Stimulated activated CD8-positive, alpha-beta memory T cell treated with anti-CD3 and anti-CD28 coated beads, Interleukin-15, amount 100 ng/mL, for 1 hour (primary cell): ENCODE results near the gene FOXL1.

Experiments
- DNase-seq: peaks from one replicate; pipeline ENCODE4 v3.0.0-alpha.2; 2020; ENCODE audit warnings: low read depth

Gene FOXL1

DNA sequence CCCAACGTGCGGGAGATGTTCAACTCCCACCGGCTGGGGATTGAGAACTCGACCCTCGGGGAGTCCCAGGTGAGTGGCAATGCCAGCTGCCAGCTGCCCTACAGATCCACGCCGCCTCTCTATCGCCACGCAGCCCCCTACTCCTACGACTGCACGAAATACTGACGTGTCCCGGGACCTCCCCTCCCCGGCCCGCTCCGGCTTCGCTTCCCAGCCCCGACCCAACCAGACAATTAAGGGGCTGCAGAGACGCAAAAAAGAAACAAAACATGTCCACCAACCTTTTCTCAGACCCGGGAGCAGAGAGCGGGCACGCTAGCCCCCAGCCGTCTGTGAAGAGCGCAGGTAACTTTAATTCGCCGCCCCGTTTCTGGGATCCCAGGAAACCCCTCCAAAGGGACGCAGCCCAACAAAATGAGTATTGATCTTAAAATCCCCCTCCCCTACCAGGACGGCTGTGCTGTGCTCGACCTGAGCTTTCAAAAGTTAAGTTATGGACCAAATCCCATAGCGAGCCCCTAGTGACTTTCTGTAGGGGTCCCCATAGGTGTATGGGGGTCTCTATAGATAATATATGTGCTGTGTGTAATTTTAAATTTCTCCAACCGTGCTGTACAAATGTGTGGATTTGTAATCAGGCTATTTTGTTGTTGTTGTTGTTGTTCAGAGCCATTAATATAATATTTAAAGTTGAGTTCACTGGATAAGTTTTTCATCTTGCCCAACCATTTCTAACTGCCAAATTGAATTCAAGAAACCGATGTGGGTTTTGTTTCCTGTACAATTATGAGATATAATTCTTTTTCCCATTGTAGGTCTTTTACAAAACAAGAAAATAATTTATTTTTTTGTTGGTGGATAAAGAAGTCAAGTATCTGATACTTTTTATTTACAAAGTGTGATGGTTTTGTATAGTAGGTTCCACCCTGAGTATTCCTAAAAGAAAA is 9.4 kb upstream of the FOXL1 start:
- DNase-seq = no peak

DNA sequence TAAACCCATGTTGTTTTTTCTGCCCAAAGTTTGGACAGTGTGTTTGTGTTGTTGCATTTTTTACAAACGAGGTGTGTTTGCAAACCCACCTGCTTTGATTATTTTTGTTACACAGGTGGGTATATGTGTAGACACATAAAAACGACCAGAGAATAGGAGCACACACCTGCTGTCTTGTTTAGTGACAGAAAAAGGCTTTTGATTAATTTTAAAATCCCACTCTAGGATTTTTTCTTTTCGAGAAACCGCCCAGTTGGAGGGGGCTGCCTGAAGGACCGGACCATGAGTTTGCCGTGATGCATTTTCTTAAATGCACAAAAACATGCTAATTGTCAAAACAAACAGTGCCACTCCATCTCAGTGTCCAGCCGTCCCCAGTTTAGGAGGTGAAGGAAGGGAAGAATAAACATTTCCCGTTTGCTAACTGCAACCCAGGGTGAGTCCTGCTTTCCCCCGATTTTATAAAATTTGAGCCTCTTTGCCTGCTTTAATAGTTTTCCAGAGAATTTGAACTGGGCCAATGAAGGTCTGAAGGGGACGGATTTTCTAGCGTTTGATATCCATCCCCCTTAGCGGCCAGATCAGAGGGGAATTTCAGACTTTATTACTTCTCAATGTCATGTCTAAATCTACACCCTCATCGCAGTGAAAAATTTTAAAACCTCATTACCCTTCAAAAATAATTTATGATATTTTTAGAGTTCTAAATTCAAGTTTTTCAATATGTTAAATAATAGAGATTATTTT is 8.5 kb upstream of the FOXL1 start:
- no peak for DNase-seq

DNA sequence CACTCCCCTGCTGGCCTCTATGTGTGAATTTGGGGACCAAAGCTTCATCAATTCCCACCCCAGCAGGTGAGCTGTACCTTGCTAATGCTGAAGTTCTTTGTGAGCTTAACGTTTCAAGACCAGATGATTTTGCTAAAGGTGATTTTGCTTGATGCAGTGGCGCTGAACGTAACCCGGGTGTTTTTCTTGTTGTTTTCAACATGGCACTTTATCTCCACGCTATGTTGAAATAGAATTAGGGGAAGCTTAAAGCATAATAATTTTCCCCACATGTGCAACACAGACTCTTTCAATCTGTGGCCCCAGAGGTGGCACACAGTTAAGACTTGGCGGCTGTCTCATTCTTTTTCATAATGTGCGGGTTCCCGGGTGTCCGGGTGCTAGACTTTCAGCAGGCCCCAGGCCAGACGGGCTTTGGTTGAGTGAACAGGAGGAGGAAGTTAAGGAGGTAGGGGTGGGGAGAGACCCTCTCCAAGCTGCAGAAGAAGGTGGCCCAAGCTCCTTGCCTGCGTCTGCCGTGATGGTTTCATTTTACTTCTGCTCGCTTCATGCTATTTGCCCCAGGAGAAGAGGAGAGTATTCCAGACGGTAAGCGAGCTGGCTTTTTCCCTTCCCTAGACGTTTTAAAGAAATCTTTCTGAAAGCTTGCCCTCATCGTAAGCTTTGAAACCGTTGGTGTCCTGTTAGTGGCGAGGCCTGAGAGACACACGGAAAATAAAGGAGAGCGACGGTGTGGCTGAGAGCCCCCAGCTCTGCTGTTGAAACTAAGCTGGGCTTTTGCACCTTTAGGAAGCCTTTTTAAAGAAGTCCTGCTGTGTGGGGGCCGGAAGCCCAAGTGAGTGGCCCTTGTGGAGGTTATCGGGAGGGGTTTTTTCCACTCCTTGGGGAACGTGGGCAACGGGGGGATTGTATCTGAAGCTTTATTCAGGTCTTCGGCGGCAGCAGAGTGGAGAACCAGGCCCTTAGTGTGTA is 7.5 kb upstream of the FOXL1 start:
- no peak for DNase-seq

DNA sequence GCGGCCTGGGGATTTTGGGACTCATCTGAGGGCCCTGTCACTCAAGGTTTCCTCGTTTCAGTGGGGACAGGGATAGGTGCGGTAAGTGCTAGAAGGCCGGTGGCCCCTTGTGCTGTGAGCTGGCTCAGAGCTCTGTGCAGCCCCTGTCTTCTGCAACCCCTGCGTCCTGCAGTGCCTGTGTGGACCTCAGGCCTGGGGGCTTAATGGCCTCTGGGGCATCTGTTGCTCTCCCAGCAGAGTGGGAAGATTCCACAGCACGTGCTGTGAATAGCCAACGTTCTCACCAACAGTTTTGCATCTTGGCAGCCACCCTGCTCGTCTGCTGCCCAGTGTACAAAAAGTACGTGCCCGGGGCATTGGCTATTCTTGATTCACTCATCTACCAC is 6.8 kb upstream of the FOXL1 start:
- no peak for DNase-seq

DNA sequence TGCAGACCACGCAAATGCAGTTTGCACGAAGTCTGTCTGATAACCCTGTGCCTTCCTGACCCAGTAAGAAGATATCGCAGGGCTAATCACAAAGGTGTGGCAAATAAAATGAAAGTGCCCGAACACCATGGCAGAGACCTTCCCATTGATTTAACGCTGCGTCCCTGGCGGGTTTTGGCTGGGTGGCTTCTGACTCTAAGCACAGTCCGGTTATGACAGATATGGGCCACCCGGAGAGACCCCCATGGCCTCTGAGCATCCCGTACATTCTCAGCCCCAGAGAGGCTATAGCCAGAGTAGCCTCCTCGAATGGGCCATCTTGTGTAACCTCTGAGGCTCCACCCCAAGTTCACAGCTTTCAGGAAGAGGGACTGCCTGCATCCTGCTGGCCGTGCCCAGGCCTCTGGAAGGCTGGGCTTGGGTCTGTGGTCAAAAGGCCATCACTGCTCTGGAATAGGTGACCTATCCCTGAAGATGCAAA is 6.3 kb upstream of the FOXL1 start:
- DNase-seq = no peak

DNA sequence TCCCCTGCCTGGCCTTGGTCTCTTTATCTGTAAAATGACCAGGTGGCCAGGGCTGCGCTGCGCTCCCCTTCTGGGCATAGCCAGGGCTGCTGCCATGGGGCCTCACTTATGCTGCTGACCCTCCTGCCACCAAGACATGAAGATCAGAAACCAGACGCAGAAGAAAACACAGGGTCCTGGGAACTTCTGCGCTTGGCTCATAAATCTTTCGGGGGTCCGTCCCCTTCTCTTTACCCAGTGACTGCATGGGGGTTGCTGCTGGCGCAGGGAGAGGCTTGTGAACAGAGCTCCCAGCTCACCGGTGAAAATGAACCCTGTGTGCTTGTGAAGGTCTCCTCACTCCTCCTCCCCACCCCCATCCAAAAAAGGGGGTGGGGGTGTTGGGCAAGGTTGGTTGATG is 5.7 kb upstream of the FOXL1 start:
- no peak for DNase-seq

DNA sequence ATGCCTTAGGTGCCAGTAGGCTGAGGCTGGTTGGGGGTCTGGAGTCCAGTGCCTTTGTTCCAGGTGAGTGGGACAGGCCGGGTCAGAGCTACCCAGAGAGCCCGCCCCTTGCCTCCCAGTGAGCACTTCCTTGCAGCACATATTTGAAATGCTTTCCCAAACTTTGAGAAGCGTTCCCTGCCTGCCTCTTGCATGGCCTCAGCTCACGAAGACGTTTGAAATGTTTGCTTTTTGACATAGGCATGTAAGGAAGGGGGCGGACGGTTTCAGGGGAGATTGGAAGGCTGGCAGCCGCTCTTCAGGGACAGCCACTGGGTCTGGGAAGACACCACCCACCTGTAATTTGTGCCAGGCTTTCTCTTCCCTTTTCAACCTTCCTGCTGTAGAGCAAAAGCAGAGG is 5.1 kb upstream of the FOXL1 start:
- no peak for DNase-seq

DNA sequence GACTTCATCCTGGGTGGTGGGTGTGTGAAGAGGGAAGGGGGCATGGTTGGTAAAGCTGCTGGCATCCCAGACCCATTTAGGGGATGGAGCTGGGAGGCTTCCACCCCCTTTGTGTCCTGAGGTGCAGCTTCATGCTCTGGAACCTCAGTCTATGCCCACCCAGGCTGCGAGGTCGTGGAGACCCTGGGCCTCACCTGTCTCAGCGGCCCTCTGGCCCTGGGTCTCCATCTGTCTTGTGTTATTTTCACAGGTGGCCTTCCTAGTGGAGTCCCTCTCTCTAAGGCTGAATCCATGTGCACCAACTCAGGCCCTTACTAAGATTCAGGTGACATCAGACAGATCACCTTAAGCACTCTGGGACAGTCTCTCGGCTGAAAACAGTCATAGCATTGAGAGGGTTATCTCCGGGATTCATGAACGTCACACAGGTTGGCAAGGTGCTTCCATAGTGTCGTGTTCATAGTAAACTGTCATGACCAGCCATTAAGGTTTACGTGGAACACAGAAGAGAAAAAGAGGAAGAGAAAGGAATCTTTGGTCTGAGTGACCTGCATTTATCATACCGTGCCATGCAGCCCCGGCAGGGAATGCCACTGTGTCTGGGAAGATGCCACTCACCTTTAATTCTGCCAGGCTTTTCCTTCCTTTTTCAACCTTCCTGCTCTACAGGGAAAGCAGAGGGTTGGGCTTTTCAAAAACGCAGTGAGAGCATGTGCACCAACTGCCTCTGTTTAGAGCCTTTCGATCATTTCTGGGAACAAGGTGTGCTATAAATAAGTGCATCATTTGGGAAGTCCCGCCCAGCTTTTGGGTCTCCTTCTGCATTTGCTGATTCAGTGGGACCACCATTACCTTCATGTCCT is 4.5 kb upstream of the FOXL1 start:
- DNase-seq = no peak

DNA sequence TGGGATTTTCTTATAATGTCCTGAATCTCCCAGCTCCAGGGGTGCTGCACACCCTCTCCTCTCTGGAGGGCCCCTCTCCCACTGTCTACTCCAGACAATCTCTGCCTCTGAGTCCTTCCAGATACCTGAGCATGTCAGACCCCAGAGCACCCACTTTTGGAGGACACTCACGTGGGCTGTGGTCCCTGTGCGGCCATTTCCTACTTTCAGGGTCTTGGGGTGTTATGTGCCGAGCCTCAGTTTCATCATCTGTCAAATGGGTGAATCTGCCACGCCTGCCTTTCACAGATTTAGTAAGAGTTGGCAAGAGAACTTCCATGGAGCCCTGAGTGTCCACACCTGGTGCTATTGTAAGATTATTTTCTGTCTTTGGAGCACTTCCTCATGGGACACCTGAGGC is 3.7 kb upstream of the FOXL1 start:
- no peak for DNase-seq

DNA sequence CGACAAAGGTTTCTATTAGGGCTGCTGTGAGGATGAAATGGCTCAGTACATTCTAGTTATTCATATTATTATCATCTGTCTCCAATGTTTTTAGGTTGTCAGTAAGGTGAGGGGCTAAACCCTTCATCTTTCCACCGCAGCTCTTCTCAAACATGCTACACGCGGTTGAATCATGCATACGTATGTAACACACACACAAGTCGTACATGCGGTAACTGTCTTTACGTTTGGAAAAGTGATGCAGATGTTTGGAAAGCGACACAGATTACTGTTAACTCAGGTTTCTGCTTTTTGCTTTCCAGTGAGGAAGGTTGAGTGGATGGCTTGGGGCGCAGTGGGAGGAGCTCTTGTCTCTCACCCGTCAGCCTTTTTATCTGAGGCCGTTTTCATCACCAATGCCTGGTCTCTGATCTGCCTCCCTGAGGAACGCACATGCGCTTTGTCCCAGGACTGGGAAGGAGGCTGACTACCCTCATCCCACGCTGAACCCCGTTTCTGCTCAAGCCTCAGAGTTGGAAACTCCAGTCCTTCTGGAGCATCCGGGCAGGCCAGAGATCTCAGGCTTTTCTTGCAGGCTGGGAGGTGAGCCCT is 3.2 kb upstream of the FOXL1 start:
- DNase-seq = no peak

DNA sequence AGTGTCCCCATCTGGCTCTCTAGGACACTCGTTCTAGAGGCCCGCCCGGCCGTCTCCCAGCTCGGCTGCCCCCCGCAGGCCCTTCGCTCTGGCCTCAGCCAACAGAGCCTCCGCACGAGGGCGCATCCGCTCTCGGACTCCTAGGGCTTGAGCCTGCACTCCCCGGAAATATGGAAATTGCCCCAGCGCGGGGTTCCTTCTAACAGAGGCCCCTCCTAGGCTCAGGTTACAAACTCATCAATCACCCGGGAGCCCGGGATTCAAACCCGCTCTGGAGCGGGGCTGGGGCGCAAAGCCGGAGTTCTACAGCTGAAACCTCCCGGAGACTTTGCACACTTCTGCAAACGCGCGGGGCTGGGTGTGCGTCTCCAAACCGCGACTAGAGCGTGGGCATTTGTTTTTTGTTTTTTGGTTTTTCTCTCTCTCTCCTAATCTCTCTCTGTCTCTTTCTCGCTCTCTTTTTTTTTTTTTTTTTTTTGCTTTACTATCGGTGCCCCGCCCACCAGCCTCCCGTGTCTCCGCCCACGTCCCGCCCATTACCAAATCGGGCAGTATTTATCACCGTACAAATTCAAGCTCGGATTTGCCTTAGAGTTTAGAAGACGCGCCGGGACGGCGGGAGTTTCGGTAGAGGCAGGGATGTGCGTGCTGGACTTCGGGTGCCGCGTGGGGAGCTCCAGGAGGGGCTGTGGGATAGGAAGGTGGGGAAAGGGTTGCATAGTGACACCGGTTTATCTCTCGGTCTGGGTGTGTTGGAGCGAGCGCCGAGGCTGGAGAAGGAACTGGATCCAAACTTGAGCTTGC is 2.4 kb upstream of the FOXL1 start:
- DNase-seq = no peak

DNA sequence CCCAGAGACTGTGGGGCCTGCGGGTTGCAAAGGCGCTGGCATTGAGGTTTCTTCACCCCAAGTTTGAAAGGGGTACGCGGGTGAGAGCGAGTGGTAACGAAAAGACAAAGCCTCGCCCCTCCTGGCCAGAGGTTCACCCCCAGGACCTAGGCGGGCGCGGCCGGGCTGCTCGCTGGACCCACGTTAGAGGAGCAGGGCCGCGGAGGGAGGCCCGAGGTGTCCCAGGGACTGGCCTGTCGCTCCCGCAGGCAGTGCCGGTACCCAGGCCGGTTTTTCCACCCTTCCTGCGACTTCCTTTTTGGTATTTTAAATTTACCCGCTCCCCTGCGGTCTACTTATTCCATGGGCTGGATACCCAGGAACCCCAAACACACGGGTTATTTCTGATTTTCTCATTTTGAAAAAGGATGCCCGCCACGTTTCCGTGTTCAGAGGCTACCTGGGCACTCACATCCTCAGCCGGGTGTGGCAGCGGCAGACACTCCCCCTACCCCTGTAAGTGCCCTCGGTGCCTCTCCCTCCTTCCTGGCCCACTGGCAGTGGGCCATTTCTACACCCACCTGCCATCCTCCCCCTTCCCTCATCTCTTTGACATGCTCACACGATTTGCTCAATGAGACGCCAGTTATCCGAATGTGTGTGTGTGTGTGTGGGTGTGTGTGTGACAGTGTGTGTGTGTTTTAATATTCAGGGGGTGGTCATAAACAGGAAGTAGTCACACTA is 1.6 kb upstream of the FOXL1 start:
- no peak for DNase-seq

DNA sequence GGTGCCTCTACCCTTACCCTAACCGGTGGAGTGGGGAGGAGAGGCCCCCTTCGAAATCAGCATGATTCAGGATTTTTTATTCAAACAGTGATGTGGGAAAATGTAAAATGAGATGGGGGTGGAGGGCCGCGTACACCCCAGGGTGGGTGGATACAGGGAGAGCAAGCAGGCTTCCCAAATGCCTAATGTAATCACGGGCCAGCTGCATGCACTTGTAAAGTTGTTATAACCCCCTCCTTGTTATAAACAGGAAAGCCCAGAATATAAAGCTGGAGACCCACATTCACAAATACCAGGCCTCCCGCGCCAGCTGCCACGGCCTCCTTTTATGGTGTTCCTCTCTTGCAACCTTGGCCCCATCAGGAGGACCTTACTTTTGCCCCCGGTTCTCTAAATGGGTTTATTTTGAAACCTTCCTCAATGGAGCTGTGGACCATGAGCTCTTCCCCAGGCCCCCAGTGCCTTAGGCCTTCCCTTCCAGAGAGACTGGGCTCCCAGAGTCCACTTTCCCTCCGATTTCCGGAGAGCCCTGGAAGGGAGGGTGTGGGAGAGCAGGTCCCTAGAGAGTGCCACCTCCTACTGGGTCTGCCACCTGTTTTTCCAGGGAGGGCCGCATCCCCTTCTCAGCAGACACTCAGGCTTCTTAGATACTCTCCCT is 906 bp upstream of the FOXL1 start:
- no peak for DNase-seq

DNA sequence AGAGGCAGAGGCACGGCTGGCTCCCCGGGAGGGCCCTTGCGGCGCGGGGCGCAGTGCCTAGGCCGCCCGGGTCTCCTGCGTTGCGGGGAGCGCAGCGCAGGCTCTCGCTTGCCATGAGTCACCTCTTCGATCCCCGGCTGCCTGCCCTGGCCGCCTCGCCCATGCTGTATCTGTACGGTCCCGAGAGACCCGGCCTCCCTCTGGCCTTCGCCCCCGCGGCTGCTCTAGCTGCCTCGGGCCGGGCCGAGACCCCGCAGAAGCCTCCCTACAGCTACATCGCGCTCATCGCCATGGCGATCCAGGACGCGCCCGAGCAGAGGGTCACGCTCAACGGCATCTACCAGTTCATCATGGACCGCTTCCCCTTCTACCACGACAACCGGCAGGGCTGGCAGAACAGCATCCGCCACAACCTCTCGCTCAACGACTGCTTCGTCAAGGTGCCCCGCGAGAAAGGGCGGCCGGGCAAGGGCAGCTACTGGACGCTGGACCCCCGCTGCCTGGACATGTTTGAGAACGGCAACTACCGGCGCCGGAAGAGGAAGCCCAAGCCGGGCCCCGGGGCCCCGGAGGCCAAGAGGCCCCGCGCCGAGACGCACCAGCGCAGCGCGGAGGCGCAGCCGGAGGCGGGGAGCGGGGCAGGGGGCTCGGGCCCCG is 390 bp downstream of the FOXL1 start:
- no peak for DNase-seq

DNA sequence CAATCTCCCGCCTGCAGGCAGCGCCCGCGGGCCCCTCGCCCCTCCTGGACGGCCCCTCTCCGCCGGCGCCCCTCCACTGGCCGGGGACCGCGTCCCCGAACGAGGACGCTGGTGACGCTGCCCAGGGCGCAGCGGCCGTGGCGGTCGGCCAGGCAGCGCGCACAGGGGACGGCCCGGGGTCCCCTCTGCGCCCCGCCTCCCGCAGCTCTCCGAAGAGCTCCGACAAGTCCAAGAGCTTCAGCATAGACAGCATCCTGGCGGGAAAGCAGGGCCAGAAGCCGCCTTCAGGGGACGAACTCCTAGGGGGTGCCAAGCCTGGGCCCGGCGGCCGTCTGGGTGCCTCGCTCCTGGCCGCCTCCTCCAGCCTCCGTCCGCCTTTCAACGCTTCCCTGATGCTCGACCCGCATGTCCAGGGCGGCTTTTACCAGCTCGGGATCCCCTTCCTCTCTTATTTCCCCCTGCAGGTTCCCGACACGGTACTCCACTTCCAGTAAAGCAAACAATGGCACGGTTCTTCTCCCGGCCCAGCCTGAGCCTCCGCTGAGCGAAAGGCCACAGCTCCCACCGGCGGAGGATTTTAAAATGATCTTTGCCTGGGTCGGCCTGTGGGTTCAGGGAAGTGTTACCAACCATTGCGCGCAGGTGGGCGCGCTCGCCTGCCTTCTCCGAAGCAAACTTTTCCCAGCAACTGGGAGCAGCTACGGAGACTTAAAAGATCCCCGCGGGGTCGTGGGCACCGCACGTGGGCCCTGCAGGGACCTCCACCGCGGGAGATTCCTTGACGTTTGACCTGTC is 1.1 kb downstream of the FOXL1 start:
- DNase-seq = no peak

DNA sequence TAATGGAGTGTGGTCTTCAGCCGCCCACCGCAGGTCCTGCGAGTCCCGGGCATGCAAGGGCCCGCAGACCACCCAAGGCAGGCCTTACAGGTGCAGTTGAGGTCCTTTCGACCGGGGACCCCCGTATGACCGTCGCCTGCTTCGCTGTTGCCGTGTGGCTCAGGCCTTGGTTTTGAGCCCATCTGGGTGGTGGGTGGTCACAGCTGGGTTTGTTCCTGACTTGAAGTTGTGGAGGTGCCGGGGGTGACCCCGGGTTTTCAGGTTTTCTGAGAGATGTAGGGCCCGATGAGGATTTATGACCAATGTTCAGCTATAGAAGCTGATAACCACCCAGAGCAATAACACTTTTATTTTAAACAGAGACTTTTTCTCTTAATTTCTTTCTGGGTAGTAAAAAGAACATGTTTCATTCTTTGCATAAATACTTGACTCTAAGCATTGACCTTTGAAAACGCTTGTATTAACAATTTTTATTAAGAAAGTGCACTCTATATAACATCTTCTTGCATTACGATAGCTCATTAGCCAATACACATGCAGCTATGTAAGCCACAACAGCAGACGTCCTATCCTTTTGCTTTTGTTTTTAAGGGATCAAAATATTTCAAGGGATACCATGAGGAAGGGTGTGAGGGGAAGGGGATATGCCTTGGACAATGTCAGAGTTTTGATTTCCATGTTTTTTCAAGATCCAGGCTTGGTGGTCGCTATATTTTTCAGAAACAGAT is 1.9 kb downstream of the FOXL1 start:
- DNase-seq = no peak

DNA sequence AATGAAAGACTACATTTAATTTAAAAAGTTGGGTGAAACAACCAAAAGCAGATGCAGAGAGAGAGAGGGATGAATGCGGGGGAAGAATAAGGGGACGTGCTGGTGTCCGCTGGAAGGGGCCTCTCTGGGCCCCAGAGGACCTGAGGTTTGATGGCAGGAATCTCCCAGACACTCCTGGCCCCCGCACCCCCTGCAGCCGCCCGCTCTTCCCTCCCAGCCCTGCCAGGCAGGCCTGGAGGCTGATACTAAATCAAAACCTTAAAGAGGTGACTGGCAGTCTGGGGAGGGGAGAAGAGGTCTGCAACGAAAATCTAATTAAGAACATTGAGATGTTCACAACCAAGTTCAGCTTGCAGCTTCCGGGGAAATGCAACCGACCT is 2.4 kb downstream of the FOXL1 start:
- no peak for DNase-seq
